Suprapubic skin (tissue), 3 donors: Measurements from ENCODE around the gene RNASEL.

Experiments used
- CTCF ChIP-seq, 2 donors: fragments of 200-600 bp in 1 of 2; fragments of 450-650 bp in 1 of 2; sonication (generic) in 1 of 2; IDR thresholded peaks; one replicate each; pipeline ENCODE4 v1.5.1; 2016 to 2019; ENCODE audit warnings: antibody characterized with exemption in 2 of 2, mild to moderate bottlenecking in 1 of 2, moderate library complexity in 1 of 2
- EP300 ChIP-seq: sonication (generic); formaldehyde crosslinking; IDR thresholded peaks from one replicate; pipeline ENCODE4 v1.6.1; 2017; ENCODE audit warnings: antibody characterized with exemption

- TF ChIP-seq CTCF (IDR thresholded peaks at IDR 0.05) (no peak), EP300 (no peak)
These were observed 32.8 kb downstream of the RNASEL start for GRCh38 chr1:182556279-182556678.
